CD4-positive, alpha-beta T cell treated with Interleukin-17A for 4 hours (primary cell): ENCODE data around the gene CGNL1.
A peak's percentile ranks its signal among the peaks of the same experiment; 100 is the strongest.

Experiments
- DNase-seq: peaks from one replicate; pipeline ENCODE4 v3.0.0-alpha.2; 2020; ENCODE audit warnings: mixed read lengths

The CGNL1 gene

GRCh38 chr15:57583282-57583681, 207.0 kb downstream of the CGNL1 start:
- no peak for DNase-seq

GRCh38 chr15:57583720-57584119, 207.4 kb downstream of the CGNL1 start:
- DNase-seq, result no peak

GRCh38 chr15:57586661-57587424, 210.5 kb downstream of the CGNL1 start:
- DNase-seq, result no peak

- DNase-seq, result no peak
Observed at GRCh38 chr15:57589281-57589680, 213.0 kb downstream of the CGNL1 start.

- DNase-seq, result no peak
Observed at GRCh38 chr15:57589754-57590153, 213.4 kb downstream of the CGNL1 start.

- peak; percentile 18 for DNase-seq
Observed at GRCh38 chr15:57591237-57591821, 215.0 kb downstream of the CGNL1 start.

GRCh38 chr15:57591822-57592367, 215.6 kb downstream of the CGNL1 start, which contains the start of gene MYZAP:
Gene MYZAP, plus strand, starts transcription at chr15:57591904. Its CDS starts 131 bp downstream, at chr15:57592035.
- DNase-seq, result peak; percentile 76

- DNase-seq, result no peak
Observed at GRCh38 chr15:57592426-57592825, 216.1 kb downstream of the CGNL1 start.

- no peak for DNase-seq
Observed at GRCh38 chr15:57592836-57593420, 216.6 kb downstream of the CGNL1 start.

- DNase-seq, result no peak
Observed at GRCh38 chr15:57594479-57594878, 218.2 kb downstream of the CGNL1 start.

GRCh38 chr15:57595011-57595866, 218.9 kb downstream of the CGNL1 start:
- DNase-seq, result no peak

GRCh38 chr15:57596301-57596855, 220.1 kb downstream of the CGNL1 start:
- no peak for DNase-seq

GRCh38 chr15:57596978-57597377, 220.7 kb downstream of the CGNL1 start:
- DNase-seq, result no peak

GRCh38 chr15:57597431-57597830, 221.1 kb downstream of the CGNL1 start:
- no peak for DNase-seq

- DNase-seq, result no peak
Observed at GRCh38 chr15:57598346-57598745, 222.0 kb downstream of the CGNL1 start.

GRCh38 chr15:57599296-57599810, 223.0 kb downstream of the CGNL1 start:
- no peak for DNase-seq

GRCh38 chr15:57600197-57600596, 223.9 kb downstream of the CGNL1 start:
- DNase-seq, result no peak
